PC-3 (cell line): ENCODE results near the gene TMCC3.

Source experiments
- CTCF ChIP-seq: fragments of 300-600 bp; sonication (generic); conservative IDR thresholded peaks from 2 replicates; pipeline ENCODE4 v1.5.1; 2017; ENCODE audit warnings: antibody characterized with exemption, low read depth, mild to moderate bottlenecking, low read length
- EZH2phosphoT487 ChIP-seq: fragments of 300-600 bp; sonication (generic); IDR thresholded peaks from 2 replicates; pipeline ENCODE4 v1.6.1; 2018; ENCODE audit warnings: mild to moderate bottlenecking, antibody characterized with exemption, low read length, borderline replicate concordance

GRCh38 chr12:94538318-94538717 is 112.0 kb downstream of the TMCC3 start:
- TF ChIP-seq CTCF (no peak), EZH2phosphoT487 (no peak)
